Upper lobe of left lung (tissue), 4 donors: ENCODE measurements around the gene ADAMTSL5.

Experiments
- CTCF ChIP-seq, 6 experiments: fragments of 450-650 bp in 4 of 6; fragments of 200-600 bp in 2 of 6; sonication (generic) in 2 of 6; IDR thresholded peaks; one replicate each; pipeline ENCODE4 v1.5.1; 2016 to 2019; ENCODE audit warnings: antibody characterized with exemption in 6 of 6
- EP300 ChIP-seq, 4 donors: sonication (generic); formaldehyde crosslinking; IDR thresholded peaks; one replicate each; pipeline ENCODE4 v1.5.1; 2017; ENCODE audit warnings: antibody characterized with exemption in 4 of 4, control low read depth in 2 of 4
- POLR2A ChIP-seq, 4 donors: fragments of 450-650 bp; IDR thresholded peaks; one replicate each; pipeline ENCODE4 v1.5.1; 2016 to 2017; ENCODE audit warnings: antibody characterized with exemption in 4 of 4, mild to moderate bottlenecking in 2 of 4

GRCh38 chr19:1553415-1553814 is 40.6 kb upstream of the ADAMTSL5 start:
- TF ChIP-seq EP300 (IDR thresholded peaks at IDR 0.05) (no peak), CTCF (IDR thresholded peaks at IDR 0.05) (no peak), POLR2A (IDR thresholded peaks at IDR 0.05) (no peak)
